Keratinocyte (primary cell): ENCODE measurements around the gene ZMIZ1. TPM values are rescaled to one million over a fixed set of nuclear protein-coding genes. Genes with fewer than 3 reads are reported as not detected.

ENCODE experiments used
- DNase-seq: peaks from one replicate; pipeline ENCODE4 v3.0.0-alpha.2; 2011; ENCODE audit warnings: low read depth, missing footprints, low spot score
- FAIRE-seq: peaks from 2 replicates; lab custom pipeline; 2011; peaks lifted over from hg19 to GRCh38; lab: Jason Lieb, UNC
- H2AFZ ChIP-seq: 2 replicates; pipeline ENCODE4 v1.6.0; 2012; ENCODE audit warnings: low read length, control low read depth, inconsistent platforms; ENCODE audit not compliant: control insufficient read depth
- H3K27ac ChIP-seq: 2 replicates; pipeline ENCODE4 v1.5.1; 2011; ENCODE audit warnings: low read length; ENCODE audit not compliant: control insufficient read depth, insufficient read depth
- H3K27me3 ChIP-seq: 3 replicates; pipeline ENCODE4 v1.6.0; 2011; ENCODE audit warnings: low read length; ENCODE audit not compliant: control insufficient read depth, insufficient read depth; ENCODE audit errors: extremely low read depth
- H3K36me3 ChIP-seq, 2 experiments: 2 replicates in 1 of 2; 3 replicates in 1 of 2; pipeline ENCODE4 v1.5.1; 2011; ENCODE audit warnings: low read length in 2 of 2, mild to moderate bottlenecking in 1 of 2; ENCODE audit not compliant: control insufficient read depth in 2 of 2, insufficient read depth in 2 of 2; ENCODE audit errors: extremely low read depth in 1 of 2
- H3K4me1 ChIP-seq: 3 replicates; pipeline ENCODE4 v1.5.1; 2011; ENCODE audit warnings: low read length; ENCODE audit not compliant: control insufficient read depth, insufficient read depth; ENCODE audit errors: extremely low read depth
- H3K4me2 ChIP-seq: 3 replicates; pipeline ENCODE4 v1.6.0; 2011; ENCODE audit warnings: low read depth, low read length; ENCODE audit not compliant: control insufficient read depth, insufficient read depth; ENCODE audit errors: extremely low read depth
- H3K4me3 ChIP-seq, 3 experiments: fragments of 200-600 bp in 1 of 3; sonication (generic) in 1 of 3; 2 replicates in 2 of 3; 3 replicates in 1 of 3; pipeline ENCODE4 v1.5.1; 2011 to 2016; ENCODE audit warnings: low read length in 3 of 3, mild to moderate bottlenecking in 3 of 3, control low read depth in 2 of 3, inconsistent platforms in 1 of 3, low read depth in 1 of 3, mixed read lengths in 1 of 3, mixed run types in 1 of 3, moderate library complexity in 1 of 3; ENCODE audit not compliant: control insufficient read depth in 2 of 3, insufficient read depth in 2 of 3; ENCODE audit errors: extremely low read depth in 1 of 3
- H3K79me2 ChIP-seq: 2 replicates; pipeline ENCODE4 v1.6.0; 2012; ENCODE audit warnings: low read length; ENCODE audit not compliant: control insufficient read depth, insufficient read depth
- H3K9ac ChIP-seq: 3 replicates; pipeline ENCODE4 v1.6.0; 2011; ENCODE audit warnings: low read length; ENCODE audit not compliant: control insufficient read depth, insufficient read depth; ENCODE audit errors: extremely low read depth
- H3K9me1 ChIP-seq: 3 replicates; pipeline ENCODE4 v1.6.0; 2011; ENCODE audit warnings: low read length; ENCODE audit not compliant: control insufficient read depth, insufficient read depth; ENCODE audit errors: extremely low read depth
- H3K9me3 ChIP-seq: 2 replicates; pipeline ENCODE4 v1.5.1; 2012; ENCODE audit warnings: low read depth, low read length; ENCODE audit not compliant: control insufficient read depth
- H4K20me1 ChIP-seq: 3 replicates; pipeline ENCODE4 v1.6.0; 2011; ENCODE audit warnings: low read length; ENCODE audit not compliant: control insufficient read depth, insufficient read depth; ENCODE audit errors: extremely low read depth
- CTCF ChIP-seq, 3 experiments: IDR thresholded peaks in 1 of 3; conservative IDR thresholded peaks in 1 of 3; optimal IDR thresholded peaks in 1 of 3; 2 replicates in 2 of 3; 3 replicates in 1 of 3; pipeline versions ENCODE3 to v1.5.1; 2011; ENCODE audit warnings: low read length in 3 of 3, mild to moderate bottlenecking in 3 of 3, moderate library complexity in 2 of 3, control low read depth in 1 of 3, inconsistent platforms in 1 of 3; ENCODE audit not compliant: insufficient read depth in 2 of 3; ENCODE audit errors: extremely low read depth in 1 of 3
- EZH2 ChIP-seq: IDR thresholded peaks from one replicate; pipeline ENCODE4 v1.6.1; 2012; ENCODE audit warnings: inconsistent platforms, mild to moderate bottlenecking, low read length, moderate library complexity
- dilution Hi-C: fragments of 300-500 bp; cut with MboI; formaldehyde crosslinking; loops from one replicate; pipeline ENCODE4 v1.7.0; 2020; ENCODE audit warnings: low sequenced_read_pairs; ENCODE audit not compliant: extremely low pct_ligation_motif_present
- polyA plus RNA-seq, 5 experiments: library from polyadenylated mRNA; depleted of rRNA in 3 of 5; stranded (reverse) in 3 of 5; stranded (forward) in 1 of 5; unstranded in 1 of 5; fragments of >200 nt; gene quantifications; 1 replicate in 1 of 5; 2 replicates in 3 of 5; 3 replicates in 1 of 5; pipeline versions ENCODE4 v1.2.1 to v1.2.3, GENCODE V29; 2011 to 2012; ENCODE audit warnings: missing spikeins in 2 of 5, low read depth in 1 of 5, low replicate concordance in 1 of 5

ZMIZ1 gene
- polyA plus RNA-seq, 1 donor (not counting 4 experiments of a cell fraction or from before 2014, with no cell fraction given) = 1.8 TPM

- no peak overlapping the region for H3K27ac ChIP-seq
- H3K9me1 ChIP-seq = no peaks in the 10 kb centered on the region
- FAIRE-seq = no peak
These were observed 128.0 kb downstream of the ZMIZ1 start for GRCh38 chr10:79196470-79197461.

GRCh38 chr10:79197558-79197957 lies 128.8 kb downstream of the ZMIZ1 start:
- no peak overlapping the region for H3K9ac ChIP-seq

More at GRCh38 chr10:79196470-79197461, 128.0 kb downstream of the ZMIZ1 start:
- H3K9ac ChIP-seq = no peak overlapping the region
- no peaks in the 10 kb centered on the region for H3K79me2 ChIP-seq
- dilution Hi-C loops = no loop called here
- H3K4me1 ChIP-seq = peaks cover 11% of the 10 kb centered on the region
- H2AFZ ChIP-seq = no peak overlapping the region
- H4K20me1 ChIP-seq = peaks cover 2% of the 10 kb centered on the region
- no peak overlapping the region for H3K4me2 ChIP-seq
- no peaks in the 10 kb centered on the region for H3K9me3 ChIP-seq
- H3K36me3 ChIP-seq = peaks cover 6% of the 10 kb centered on the region in 2 experiments
- H3K27me3 ChIP-seq = no peaks in the 10 kb centered on the region
- no peak for DNase-seq
- no peak overlapping the region for H3K4me3 ChIP-seq
- TF ChIP-seq CTCF (optimal IDR thresholded peaks at IDR 0.05 in 1 of 3, IDR thresholded peaks at IDR 0.05 in 1 of 3, conservative IDR thresholded peaks at IDR 0.05 in 1 of 3; ENCODE audit: extremely low read depth in 1 of 3, insufficient read depth in 2 of 3, low read length in 3 of 3) (peak; percentile 79 to 92 (median 87)), EZH2 (no peak)

More at GRCh38 chr10:79197558-79197957, 128.8 kb downstream of the ZMIZ1 start:
- DNase-seq (no peak), FAIRE-seq (peak; percentile 20)
- peaks cover 6 to 7% of the 10 kb centered on the region in 2 experiments for H3K36me3 ChIP-seq
- no peak overlapping the region for H3K4me2 ChIP-seq
- H4K20me1 ChIP-seq = peaks cover 2% of the 10 kb centered on the region
- H3K4me3 ChIP-seq = no peak overlapping the region
- H3K4me1 ChIP-seq = peaks cover 6% of the 10 kb centered on the region
- no peak overlapping the region for H2AFZ ChIP-seq
- TF ChIP-seq EZH2 (no peak), CTCF (optimal IDR thresholded peaks at IDR 0.05 in 1 of 3, IDR thresholded peaks at IDR 0.05 in 1 of 3, conservative IDR thresholded peaks at IDR 0.05 in 1 of 3; ENCODE audit: extremely low read depth in 1 of 3, insufficient read depth in 2 of 3, low read length in 3 of 3) (no peak)
- H3K9me3 ChIP-seq = no peaks in the 10 kb centered on the region
- no peaks in the 10 kb centered on the region for H3K27me3 ChIP-seq
- no peaks in the 10 kb centered on the region for H3K9me1 ChIP-seq
- dilution Hi-C loops = no loop called here
- H3K27ac ChIP-seq = no peak overlapping the region
- no peaks in the 10 kb centered on the region for H3K79me2 ChIP-seq
